G401 (cell line): ENCODE data around the gene RHOC. TPM values are rescaled to one million over a fixed set of nuclear protein-coding genes. Genes with fewer than 3 reads are reported as not detected.

Experiments used
- DNase-seq: peaks from one replicate; pipeline ENCODE4 v3.0.0-alpha.2; 2015; ENCODE audit warnings: low spot score
- in situ Hi-C: cut with HindIII; loops from 2 replicates; pipeline ENCODE4 v1.10.0; 2016; ENCODE audit warnings: low sequenced_read_pairs, mixed read lengths
- total RNA-seq: library from RNA; depleted of rRNA; stranded (reverse); fragments of >200 nt; shearing (Covaris generic); gene quantifications from 2 replicates; pipeline ENCODE4 v1.2.3, GENCODE V29; 2014

Gene RHOC
- total RNA-seq, 1 experiment from 2014 or later = 381 TPM

GRCh38 chr1:112704934-112705627 is 1.8 kb downstream of the RHOC start:
- in situ Hi-C loops = no loop called here
- DNase-seq = peak; percentile 69

DNA sequence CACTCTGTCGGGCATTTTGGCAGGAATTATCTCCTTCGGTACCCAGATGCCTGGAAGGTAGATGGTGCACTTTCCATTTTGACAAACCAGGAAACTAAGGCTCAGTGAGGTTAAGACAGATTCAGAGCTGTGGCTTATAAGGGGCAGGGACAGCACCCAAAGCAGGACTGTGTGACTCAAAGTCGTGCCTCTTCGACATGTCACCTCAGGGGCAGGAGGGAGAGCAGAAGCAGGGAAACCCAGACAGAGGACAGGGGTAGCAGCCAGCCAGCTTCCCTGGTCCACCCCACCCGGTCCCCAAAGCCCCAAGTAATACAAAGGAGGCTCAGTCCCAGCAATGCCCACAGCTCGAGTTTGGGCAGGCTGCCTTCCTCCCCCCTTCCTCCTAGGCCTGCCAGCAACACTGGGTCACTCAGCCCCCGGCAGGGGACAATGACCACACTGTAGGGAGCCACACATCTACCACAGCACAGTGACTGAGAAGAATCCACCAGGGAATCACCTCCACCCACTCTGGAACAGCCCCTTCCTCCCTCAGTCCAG is 2.5 kb downstream of the RHOC start:
- DNase-seq = no peak
- in situ Hi-C loops = no loop called here

DNA sequence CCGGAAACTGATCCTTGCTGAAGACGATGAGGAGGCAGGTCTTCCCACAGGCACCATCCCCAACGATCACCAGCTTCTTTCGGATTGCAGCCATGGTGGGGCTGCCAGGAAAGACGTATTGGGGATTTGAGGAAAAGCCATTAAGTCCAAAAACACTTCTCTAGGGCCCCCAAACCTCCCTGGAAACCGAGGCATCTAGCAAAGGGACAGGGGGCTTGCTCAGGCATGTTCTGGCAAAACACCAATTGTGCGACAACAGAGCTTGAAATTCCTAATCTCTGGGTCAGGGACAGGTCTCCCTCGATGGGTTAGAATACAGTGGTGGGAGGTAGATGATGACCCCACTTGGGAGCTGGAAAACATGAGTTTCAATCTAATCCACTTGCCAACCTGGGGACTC is 3.2 kb downstream of the RHOC start:
- in situ Hi-C loops = no loop called here
- DNase-seq = no peak

GRCh38 chr1:112702420-112703261 is 4.3 kb downstream of the RHOC start:
- in situ Hi-C loops = no loop called here
- no peak for DNase-seq

DNA sequence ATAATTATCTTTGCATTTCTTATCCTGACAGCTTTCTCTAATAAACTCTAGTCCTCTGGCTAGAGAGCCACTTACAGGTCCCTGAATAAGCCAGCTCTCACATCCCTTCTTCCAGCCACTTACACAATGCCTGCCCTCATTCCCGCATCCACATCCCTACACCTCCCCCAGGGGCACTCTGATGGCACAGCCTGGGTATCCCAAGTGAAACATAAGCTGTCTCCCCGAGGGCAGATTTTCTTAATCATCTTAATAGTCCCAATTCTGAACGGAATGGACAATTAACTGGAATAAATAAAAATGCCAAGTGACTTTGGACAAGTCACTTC is 4.9 kb downstream of the RHOC start:
- no peak for DNase-seq
- in situ Hi-C loops = no loop called here

DNA sequence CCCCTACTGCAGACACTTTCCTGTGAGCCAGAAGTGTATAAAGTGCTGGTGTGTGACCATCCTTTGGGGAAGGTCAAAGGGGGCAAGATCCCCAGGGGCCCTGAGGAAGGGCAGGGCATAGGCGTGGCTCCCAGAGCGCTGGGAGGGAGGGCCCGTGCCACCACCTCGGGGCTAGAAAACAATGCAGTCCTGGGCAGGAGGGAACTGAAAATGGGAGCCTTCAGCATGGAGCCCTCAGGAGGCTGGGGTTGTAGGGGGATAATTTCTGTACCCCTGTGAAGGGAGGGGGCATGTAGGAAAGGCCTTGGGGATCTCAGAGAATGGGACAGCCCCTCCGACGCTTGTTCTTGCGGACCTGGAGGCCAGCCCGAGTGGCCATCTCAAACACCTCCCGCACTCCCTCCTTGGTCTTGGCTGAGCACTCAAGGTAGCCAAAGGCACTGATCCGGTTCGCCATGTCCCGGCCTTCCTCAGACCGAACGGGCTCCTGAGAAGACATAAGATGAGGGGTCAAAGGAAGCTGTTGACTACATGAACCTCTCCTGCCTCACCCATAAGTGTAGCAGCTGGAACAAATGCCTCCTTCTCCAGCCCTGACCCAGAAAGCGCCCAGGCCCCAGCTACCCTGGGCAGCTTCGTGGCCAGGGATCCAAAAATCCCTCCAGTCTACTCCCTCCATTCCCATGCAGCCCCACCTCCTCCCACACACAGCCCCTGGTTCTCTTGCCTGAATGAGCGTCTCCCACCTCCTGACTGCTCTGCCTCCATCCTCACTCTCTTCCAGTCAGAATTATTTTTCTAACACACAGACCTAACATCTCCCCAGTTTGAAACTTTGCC is 5.5 kb downstream of the RHOC start:
- DNase-seq = no peak
- in situ Hi-C loops = no loop called here

GRCh38 chr1:112700290-112701226 is 6.4 kb downstream of the RHOC start:
- DNase-seq = peak; percentile 64
- in situ Hi-C loops = no loop called here

DNA sequence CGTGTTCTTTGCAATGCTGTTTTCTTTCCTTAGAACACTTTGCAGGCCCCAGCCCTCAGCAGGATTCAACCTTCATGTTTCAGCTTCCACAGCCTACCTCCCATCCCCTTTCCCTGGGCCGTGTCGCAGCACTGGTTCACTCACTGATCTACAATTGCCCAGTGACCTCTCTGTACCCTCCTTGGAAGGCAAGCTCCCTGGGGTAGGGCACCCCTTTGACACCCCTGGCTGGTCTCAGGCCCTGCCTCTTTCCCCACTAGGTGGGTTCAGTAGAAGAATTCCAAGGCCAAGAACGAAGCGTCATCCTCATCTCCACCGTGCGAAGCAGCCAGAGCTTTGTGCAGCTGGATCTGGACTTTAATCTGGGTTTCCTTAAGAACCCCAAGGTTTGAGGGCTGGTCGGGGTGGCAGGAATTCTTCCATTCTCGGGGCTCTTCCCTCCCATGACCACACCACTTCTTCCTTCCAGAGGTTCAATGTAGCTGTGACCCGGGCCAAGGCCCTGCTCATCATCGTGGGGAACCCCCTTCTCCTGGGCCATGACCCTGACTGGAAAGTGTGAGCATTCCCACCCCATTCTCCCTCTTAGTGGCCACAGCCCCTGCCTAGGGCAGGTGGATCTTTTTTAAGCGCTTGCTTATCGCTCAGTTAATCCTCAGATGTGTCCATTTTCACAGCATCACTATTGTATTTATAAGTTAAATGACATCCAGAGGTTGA is 7.3 kb downstream of the RHOC start:
- in situ Hi-C loops = no loop called here
- no peak for DNase-seq

GRCh38 chr1:112698366-112699310 is 8.3 kb downstream of the RHOC start:
- in situ Hi-C loops = no loop called here
- DNase-seq = no peak

DNA sequence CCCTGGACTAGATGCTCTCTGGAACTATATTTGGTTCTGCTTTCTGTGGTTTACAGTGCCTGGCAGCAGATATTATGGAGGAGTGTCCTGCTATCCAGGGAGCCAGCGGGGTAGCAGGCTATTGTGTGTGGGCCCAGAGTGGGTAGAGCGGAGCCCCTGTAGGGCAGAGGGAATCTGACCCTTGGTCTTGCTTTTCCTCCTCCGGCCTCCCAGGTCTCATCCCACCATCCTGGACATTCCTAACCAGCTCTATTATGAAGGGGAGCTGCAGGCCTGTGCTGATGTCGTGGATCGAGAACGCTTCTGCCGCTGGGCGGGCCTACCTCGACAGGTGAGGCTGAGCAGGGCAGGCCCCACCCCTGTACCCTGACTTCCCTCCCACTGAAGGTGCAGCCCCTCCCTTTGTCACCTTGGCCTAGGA is 9.1 kb downstream of the RHOC start:
- in situ Hi-C loops = no loop called here
- DNase-seq = no peak

DNA sequence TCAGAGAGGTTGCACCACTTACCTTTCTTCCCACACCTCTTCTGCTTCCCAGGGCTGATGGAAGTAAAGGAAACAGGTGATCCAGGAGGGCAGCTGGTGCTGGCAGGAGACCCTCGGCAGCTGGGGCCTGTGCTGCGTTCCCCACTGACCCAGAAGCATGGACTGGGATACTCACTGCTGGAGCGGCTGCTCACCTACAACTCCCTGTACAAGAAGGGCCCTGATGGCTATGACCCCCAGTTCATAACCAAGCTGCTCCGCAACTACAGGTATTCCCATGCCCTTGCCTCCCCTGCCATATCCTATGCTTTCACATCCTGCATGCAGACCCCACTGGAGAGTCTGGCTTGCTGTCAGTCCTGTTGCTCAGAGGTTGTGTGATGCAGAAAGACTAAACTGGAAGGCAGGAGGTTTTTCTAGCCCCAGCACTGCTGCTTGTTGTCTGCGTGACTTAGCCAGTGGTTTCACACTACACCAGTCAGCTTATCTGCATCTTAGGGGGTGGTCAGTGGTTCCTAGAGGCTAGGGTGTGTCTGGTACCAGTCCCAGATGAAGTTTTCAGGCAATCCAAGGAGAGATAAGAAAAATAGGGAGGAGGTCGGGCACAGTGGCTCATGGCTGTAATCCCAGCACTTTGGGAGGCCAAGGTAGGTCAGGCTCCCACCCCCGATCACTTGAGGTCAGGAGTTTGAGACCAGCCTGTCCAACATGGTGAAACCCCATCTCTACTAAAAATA is 10.2 kb downstream of the RHOC start:
- in situ Hi-C loops = no loop called here
- DNase-seq = no peak

GRCh38 chr1:112695276-112695675 is 11.7 kb downstream of the RHOC start:
- in situ Hi-C loops = no loop called here
- DNase-seq = no peak

- DNase-seq = no peak
- in situ Hi-C loops = no loop called here
Observed at GRCh38 chr1:112694363-112694929, 12.5 kb downstream of the RHOC start.

DNA sequence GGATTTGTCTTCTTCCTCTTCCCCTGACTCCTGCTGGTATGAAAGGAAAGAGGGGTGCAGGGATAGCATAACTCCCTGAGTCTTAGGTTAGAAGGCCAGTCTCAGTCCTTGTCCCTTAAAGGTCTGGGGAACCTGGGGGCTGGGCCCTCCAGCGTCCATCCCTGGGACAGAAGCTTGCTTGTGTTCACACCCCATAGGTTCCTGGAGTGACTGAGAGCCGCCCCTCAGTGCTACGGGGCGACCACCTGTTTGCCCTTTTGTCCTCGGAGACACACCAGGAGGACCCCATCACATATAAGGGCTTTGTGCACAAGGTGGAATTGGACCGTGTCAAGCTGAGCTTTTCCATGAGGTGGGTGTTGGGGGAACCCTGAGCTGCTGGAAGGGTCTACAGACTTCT is 13.1 kb downstream of the RHOC start:
- DNase-seq = no peak
- in situ Hi-C loops = no loop called here

DNA sequence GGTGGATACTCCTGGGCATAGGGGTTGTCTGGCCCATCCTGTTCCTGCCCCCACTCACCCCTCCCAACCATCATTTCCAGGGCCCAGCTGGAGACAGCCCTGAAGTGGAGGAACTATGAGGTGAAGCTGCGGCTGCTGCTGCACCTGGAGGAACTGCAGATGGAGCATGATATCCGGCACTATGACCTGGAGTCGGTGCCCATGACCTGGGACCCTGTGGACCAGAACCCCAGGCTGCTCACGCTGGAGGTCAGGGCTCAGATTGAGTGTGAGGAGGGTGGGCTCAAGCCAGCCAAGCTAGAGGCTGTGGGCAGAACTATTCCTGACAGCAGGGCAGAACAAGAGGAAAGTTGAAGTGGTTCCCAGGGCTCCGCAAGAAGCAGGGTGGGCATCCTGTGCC is 14.2 kb downstream of the RHOC start:
- in situ Hi-C loops = no loop called here
- DNase-seq = no peak

DNA sequence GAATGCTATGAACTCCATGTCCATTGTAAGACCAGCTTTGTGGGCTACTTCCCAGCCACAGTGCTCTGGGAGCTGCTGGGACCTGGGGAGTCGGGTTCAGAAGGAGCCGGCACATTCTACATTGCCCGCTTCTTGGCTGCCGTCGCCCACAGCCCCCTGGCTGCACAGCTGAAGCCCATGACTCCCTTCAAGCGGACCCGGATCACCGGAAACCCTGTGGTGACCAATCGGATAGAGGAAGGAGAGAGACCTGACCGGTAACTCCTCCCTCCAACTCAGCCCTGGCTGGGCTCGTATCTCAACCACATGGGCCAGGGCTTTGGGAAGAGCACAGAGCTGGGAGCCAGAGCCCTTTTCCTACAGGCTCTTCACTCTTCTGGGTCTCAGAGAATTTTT is 17.1 kb downstream of the RHOC start:
- in situ Hi-C loops = no loop called here
- DNase-seq = no peak
